Lung (tissue), 12 donors: ENCODE data around the gene CNOT11. TPM values are rescaled to one million over a fixed set of nuclear protein-coding genes. Genes with fewer than 3 reads are reported as not detected.

Experiments used
- ATAC-seq: fragments of 200-7000 bp; cut with Tn5 transposase; one replicate; pipeline ENCODE4 v1.9.1; 2020; ENCODE audit warnings: moderate number of reproducible peaks; ENCODE audit not compliant: insufficient read depth, low FRiP score
- DNase-seq, 3 donors: peaks; one replicate each; pipeline ENCODE4 v3.0.0-alpha.2; 2013 to 2017
- H3K27ac ChIP-seq, 2 donors: one replicate each; pipeline ENCODE4 v1.5.1; 2013; ENCODE audit warnings: mild to moderate bottlenecking in 2 of 2, moderate library complexity in 2 of 2, control low read depth in 1 of 2, inconsistent platforms in 1 of 2, low read depth in 1 of 2, low read length in 1 of 2
- H3K27me3 ChIP-seq, 3 donors: one replicate each; pipeline ENCODE4 v1.5.1; 2013; ENCODE audit warnings: low read length in 2 of 3; ENCODE audit not compliant: control insufficient read depth in 3 of 3, insufficient read depth in 3 of 3
- H3K36me3 ChIP-seq, 4 donors: one replicate each; pipeline ENCODE4 v1.5.1; 2013; ENCODE audit warnings: low read length in 4 of 4, mild to moderate bottlenecking in 1 of 4, moderate library complexity in 1 of 4; ENCODE audit not compliant: control insufficient read depth in 4 of 4, insufficient read depth in 4 of 4
- H3K4me1 ChIP-seq, 5 donors: one replicate each; pipeline ENCODE4 v1.5.1; 2013; ENCODE audit warnings: low read length in 5 of 5, mild to moderate bottlenecking in 2 of 5, moderate library complexity in 1 of 5; ENCODE audit not compliant: control insufficient read depth in 5 of 5, insufficient read depth in 5 of 5
- H3K4me3 ChIP-seq: one replicate; pipeline ENCODE4 v1.5.1; 2013; ENCODE audit warnings: mild to moderate bottlenecking, control low read depth, moderate library complexity
- H3K9ac ChIP-seq, 2 donors: one replicate each; pipeline ENCODE4 v1.5.1; 2013; ENCODE audit warnings: low read length in 2 of 2, control low read depth in 1 of 2; ENCODE audit not compliant: insufficient read depth in 1 of 2
- H3K9me3 ChIP-seq, 4 donors: one replicate each; pipeline ENCODE4 v1.5.1; 2013; ENCODE audit warnings: low read length in 3 of 4, mild to moderate bottlenecking in 1 of 4, moderate library complexity in 1 of 4; ENCODE audit not compliant: control insufficient read depth in 4 of 4, insufficient read depth in 3 of 4
- CTCF ChIP-seq: IDR thresholded peaks from 2 replicates; pipeline ENCODE4 v1.5.1; 2012; ENCODE audit warnings: mild to moderate bottlenecking; ENCODE audit errors: control extremely low read depth, extremely low read depth
- WGBS, 2 donors: extraction: QIAGEN DNeasy Blood & Tissue Kit; methylation state at CpG; one replicate each; pipeline ENCODE4 v1.1.7; 2013; 5-methylcytosine and 5-hydroxymethylcytosine counted together
- polyA plus RNA-seq, 2 donors: library from polyadenylated mRNA; stranded (reverse); fragments of 200-250 nt; gene quantifications; one replicate each; pipeline ENCODE4 v1.2.1, GENCODE V29; 2013
- total RNA-seq, 2 donors: library from RNA; depleted of rRNA in 1 of 2; stranded (reverse); fragments of >200 nt in 1 of 2; gene quantifications; one replicate each; pipeline ENCODE4 v1.2.1, GENCODE V29; 2014 to 2021
- donor health status: control.
- donor health status: control.
- donor health status: Bipolar disorder and iron deficiency.
- donor health status: healthy.
- donor health status: DM: yes; HTN: yes; CAD: no.

CNOT11 gene
- total and polyA plus RNA-seq, 4 donors: 16.4 to 32.5 (median 23.7) TPM

DNA sequence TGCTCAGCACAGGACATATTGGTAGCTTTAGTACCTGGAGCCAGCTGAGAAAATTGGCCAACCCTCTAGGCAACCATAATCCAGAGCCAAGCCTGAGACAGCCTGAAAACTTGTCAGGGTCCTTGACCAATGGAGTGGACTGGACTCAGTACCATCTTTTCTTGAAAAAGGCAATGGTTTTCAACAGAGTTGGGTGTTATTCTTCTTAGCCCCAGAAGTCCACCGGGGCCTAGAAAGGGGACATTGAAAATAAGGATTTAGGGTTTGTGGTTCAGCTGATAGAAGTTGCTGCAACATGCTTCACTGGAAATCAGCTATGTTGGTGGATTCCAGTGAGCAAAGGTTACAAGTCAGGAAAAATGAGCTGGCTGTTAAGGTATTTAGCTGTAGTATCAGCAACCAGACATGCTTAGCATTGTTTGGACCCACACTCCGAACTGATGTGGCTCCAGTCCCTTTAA is 22.1 kb upstream of the CNOT11 start:
- Histone ChIP-seq H3K9ac (no peak overlapping the region), H3K4me3 (no peak overlapping the region), H3K36me3 (no peaks in the 10 kb centered on the region), H3K27me3 (no peaks in the 10 kb centered on the region), H3K4me1 (peaks cover 0 to 9% (median 2%) of the 10 kb centered on the region in 5 donors), H3K27ac (no peak overlapping the region), H3K9me3 (no peaks in the 10 kb centered on the region)
- ATAC-seq (no peak), DNase-seq (no peak)
- no peak for TF ChIP-seq CTCF
- WGBS, 2 donors: 59 to 90% methylated on average over 2 of the region's 2 CpGs

DNA sequence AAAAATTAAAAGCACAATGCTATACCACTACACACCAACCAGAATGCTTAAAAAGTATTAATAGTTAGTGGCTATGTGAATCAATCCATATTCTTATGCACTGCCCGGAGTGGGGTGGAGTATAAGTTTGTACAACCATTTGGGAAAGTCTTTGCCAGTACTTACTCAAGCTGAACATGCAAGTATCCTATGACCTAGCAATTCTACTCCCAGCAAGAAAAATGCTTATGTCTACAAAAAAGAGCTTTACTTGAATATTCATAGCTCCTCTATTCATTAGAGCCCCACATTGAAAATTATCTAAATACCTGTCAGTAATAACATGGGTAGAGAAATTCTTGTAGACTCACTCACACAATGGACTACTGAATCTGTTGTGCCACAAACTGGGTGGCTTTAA is 21.4 kb upstream of the CNOT11 start:
- H3K9me3 ChIP-seq: no peaks in the 10 kb centered on the region
- DNase-seq (no peak), ATAC-seq (no peak)
- H3K36me3 ChIP-seq: no peaks in the 10 kb centered on the region
- 95 to 100% methylated on average over 1 of the region's 1 CpG for WGBS, 2 donors
- TF ChIP-seq CTCF: no peak
- H3K27me3 ChIP-seq: no peaks in the 10 kb centered on the region
- no peak overlapping the region for H3K4me3 ChIP-seq
- peaks cover 0 to 9% (median 2%) of the 10 kb centered on the region in 5 donors for H3K4me1 ChIP-seq
- no peak overlapping the region for H3K9ac ChIP-seq
- no peak overlapping the region for H3K27ac ChIP-seq

- Histone ChIP-seq H3K9me3 (no peaks in the 10 kb centered on the region), H3K36me3 (no peaks in the 10 kb centered on the region), H3K4me1 (peaks cover 0 to 9% (median 2%) of the 10 kb centered on the region in 5 donors), H3K4me3 (no peak overlapping the region), H3K27me3 (no peaks in the 10 kb centered on the region), H3K9ac (no peak overlapping the region), H3K27ac (no peak overlapping the region)
- no peak for ATAC-seq
- 90 to 92% methylated on average over 6 of the region's 6 CpGs for WGBS, 2 donors
- TF ChIP-seq CTCF: no peak
- DNase-seq: no peak
Observed at GRCh38 chr2:101231937-101232730, 20.6 kb upstream of the CNOT11 start.

DNA sequence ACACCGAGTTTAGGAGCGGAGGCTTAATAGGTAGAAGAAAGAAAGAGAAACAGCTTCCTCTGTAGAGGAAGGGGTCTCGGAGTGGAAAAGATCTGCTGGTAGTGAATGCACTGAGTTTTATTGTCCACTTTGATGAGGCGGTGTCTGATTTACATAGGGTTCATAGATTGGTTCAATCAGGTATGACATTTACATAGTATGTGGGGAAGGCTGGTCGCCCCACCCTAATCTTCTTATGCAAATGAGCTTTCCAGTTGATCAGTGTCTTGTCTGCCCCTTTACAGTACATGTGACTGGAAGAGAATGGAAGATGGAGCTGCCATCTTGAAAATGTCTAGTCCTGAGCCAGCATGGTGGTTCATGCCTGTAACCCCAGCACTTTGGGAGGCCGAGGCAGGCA is 19.9 kb upstream of the CNOT11 start:
- peaks cover 0 to 11% (median 2%) of the 10 kb centered on the region in 5 donors for H3K4me1 ChIP-seq
- no peak for ATAC-seq
- no peak for TF ChIP-seq CTCF
- no peak for DNase-seq
- no peak overlapping the region for H3K9ac ChIP-seq
- no peak overlapping the region for H3K4me3 ChIP-seq
- no peaks in the 10 kb centered on the region for H3K36me3 ChIP-seq
- no peaks in the 10 kb centered on the region for H3K9me3 ChIP-seq
- H3K27me3 ChIP-seq: no peaks in the 10 kb centered on the region
- H3K27ac ChIP-seq: no peak overlapping the region
- 88 to 97% methylated on average over 6 of the region's 6 CpGs for WGBS, 2 donors
